Heart right ventricle (tissue), 16 donors: Measurements from ENCODE around the gene PRKAR1B. TPM values are rescaled to one million over a fixed set of nuclear protein-coding genes. Genes with fewer than 3 reads are reported as not detected.
A peak's percentile ranks its signal among the peaks of the same experiment; 100 is the strongest.

Source experiments
- ATAC-seq, 8 donors: fragments of 200-7000 bp; cut with Tn5 transposase; one replicate each; pipeline ENCODE4 v1.9.1; 2020; ENCODE audit warnings: mild to moderate bottlenecking in 8 of 8, moderate library complexity in 8 of 8, moderate number of reproducible peaks in 1 of 8
- DNase-seq, 2 donors: peaks; one replicate each; pipeline ENCODE4 v3.0.0-alpha.2; 2020
- H3K27ac ChIP-seq, 10 donors: fragments of 200-600 bp; sonication (generic) in 2 of 10; one replicate each; pipeline versions ENCODE4 v1.5.0 to v1.8.0; 2020 to 2022; ENCODE audit warnings: mild to moderate bottlenecking in 3 of 10
- H3K27me3 ChIP-seq, 7 donors: fragments of 200-600 bp; one replicate each; pipeline ENCODE4 v1.8.0; 2021 to 2022; ENCODE audit warnings: mild to moderate bottlenecking in 2 of 7
- H3K36me3 ChIP-seq, 9 donors: fragments of 200-600 bp; sonication (generic) in 1 of 9; one replicate each; pipeline versions ENCODE4 v1.5.0 to v1.8.0; 2020 to 2022; ENCODE audit warnings: mild to moderate bottlenecking in 2 of 9
- H3K4me1 ChIP-seq, 9 donors: fragments of 200-600 bp; sonication (generic) in 1 of 9; one replicate each; pipeline versions ENCODE4 v1.5.0 to v1.8.0; 2020 to 2022; ENCODE audit warnings: mild to moderate bottlenecking in 4 of 9
- H3K4me3 ChIP-seq, 10 donors: fragments of 200-600 bp; sonication (generic) in 2 of 10; one replicate each; pipeline versions ENCODE4 v1.5.0 to v1.8.0; 2020 to 2022; ENCODE audit warnings: mild to moderate bottlenecking in 7 of 10, moderate library complexity in 2 of 10
- H3K9me3 ChIP-seq, 11 donors: fragments of 200-600 bp in 10 of 11; sonication (generic) in 2 of 11; one replicate each; pipeline versions ENCODE4 v1.5.0 to v1.8.0; 2013 to 2022; ENCODE audit warnings: mild to moderate bottlenecking in 2 of 11, control low read depth in 1 of 11, moderate library complexity in 1 of 11
- WGBS, 2 donors: extraction: QIAGEN DNeasy Blood & Tissue Kit; methylation state at CpG; one replicate each; pipeline ENCODE4 v1.1.7; 2013; ENCODE audit warnings: inconsistent platforms in 1 of 2; 5-methylcytosine and 5-hydroxymethylcytosine counted together
- intact Hi-C, 10 donors: fragments of 100-400 bp; cut with DNase I; formaldehyde crosslinking; loops; one replicate each; pipeline versions ENCODE4 v1.11.1 to v1.14.2; 2022
- polyA plus RNA-seq, 2 donors: library from polyadenylated mRNA; stranded (reverse); fragments of 200-250 nt; gene quantifications; one replicate each; pipeline ENCODE4 v1.2.3, GENCODE V29; 2013
- total RNA-seq, 10 donors: library from RNA; stranded (reverse); fragmentation: NEBNext Ultra II Directional in 3 of 10; extraction: Animal tissue kit (Norgen Biotek cat#: 25700) in 3 of 10; gene quantifications; one replicate each; pipeline versions ENCODE4 v1.2.1 to v1.2.4, GENCODE V29; 2021 to 2023
- TF ChIP-seq, protein P1 (sequence below), 9 donors: fragments of 200-600 bp; sonication (generic) in 2 of 9; IDR thresholded peaks; one replicate each; pipeline versions ENCODE4 v1.5.0 to v1.8.0; 2021 to 2022; ENCODE audit warnings: antibody characterized with exemption in 9 of 9, mild to moderate bottlenecking in 5 of 9, moderate library complexity in 1 of 9
- donor health status: Arrhythmogenic right ventricular cardiomyopathy.
- donor health status: ischemic (EF 13 %, LVEDD 7.1; RV severe dilation, severe dysfunction).
- donor health status: healthy with polysubstance abuse.
- donor health status: DM: no; HTN: yes; CAD: no.
- donor health status: DM: no; HTN: no; CAD: no.
- donor health status: ischemic (EF 25% LVEDD 6.9; RV normal size, moderate dysfunction).
- donor health status: ischemic (EF 25% LVEDD 5.7; RV mildly dilated, moderate dysfunction).
- donor health status: healthy.
- donor health status: DM: yes; HTN: yes; CAD: no.
- donor health status: Ischemic cardiomyopathy.
- donor health status: ischemic (EF 35%, LVEDD 5.7; RV mildly dilated, moderate dysfunction).
- donor health status: nonischemic (EF 11% LVEDD 7.7; RV severe dilation, severe dysfunction).
- donor health status: DM: yes; HTN: yes; CAD: no.
- donor health status: PGD.
- donor health status: ischemic (EF 29% LVEDD 5.4; RV normal size, mild dysfunction).
- donor health status: nonischemic (EF 23%, LVEDD 6.1; RV moderate dilation, normal function).

PRKAR1B gene
- total and polyA plus RNA-seq, 12 donors, result 5.0 to 24.5 (median 20.6) TPM

DNA sequence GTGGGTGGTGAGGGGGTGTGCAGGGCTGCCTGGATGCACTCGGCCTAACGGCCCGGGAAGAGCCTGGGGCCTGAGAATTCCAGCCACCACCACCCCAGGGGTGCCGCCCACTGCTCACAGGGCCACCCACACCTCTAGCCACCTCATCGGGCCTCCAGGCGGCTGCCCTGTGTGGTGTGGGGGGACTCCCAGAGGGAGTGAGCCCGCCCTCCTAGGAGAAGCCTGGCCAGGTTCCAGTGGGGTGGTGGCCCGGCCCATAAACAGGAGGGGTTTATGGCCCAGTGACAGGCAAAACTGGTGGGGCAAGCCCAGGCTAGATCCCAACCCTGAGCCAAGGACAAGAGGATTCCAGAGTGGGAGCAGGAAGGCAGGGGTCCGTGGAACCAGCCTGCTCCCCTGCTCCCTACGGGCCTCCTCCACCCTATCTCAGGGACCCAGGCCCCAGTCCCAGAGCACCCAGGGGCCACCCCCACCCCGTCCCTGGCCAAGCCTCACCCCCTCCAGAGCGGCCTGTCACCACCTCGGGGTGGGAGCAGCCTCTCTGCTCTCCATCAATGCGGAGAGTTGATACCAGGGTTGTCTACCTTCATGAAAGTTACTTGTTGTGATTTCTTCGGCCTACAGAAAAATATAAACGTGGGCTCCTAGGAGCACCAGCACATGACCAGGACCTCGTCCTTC lies 187.2 kb downstream of the PRKAR1B start:
- 64% methylated on average over 15 to 17 of the region's 17 CpGs for WGBS, 2 donors
- no peaks in the 10 kb centered on the region for H3K27me3 ChIP-seq
- H3K4me1 ChIP-seq, result peaks cover 3 to 25% (median 18%) of the 10 kb centered on the region in 9 donors
- intact Hi-C loops, result loop anchor here in 1 of 10 donors (10.0 kb wide), 1 partner anchor 45 kb away; no protein-coding TSS in a partner anchor
- no peak overlapping the region for H3K27ac ChIP-seq
- no peaks in the 10 kb centered on the region for H3K36me3 ChIP-seq
- ATAC-seq (no peak), DNase-seq (no peak)
- TF ChIP-seq, protein P1, sequence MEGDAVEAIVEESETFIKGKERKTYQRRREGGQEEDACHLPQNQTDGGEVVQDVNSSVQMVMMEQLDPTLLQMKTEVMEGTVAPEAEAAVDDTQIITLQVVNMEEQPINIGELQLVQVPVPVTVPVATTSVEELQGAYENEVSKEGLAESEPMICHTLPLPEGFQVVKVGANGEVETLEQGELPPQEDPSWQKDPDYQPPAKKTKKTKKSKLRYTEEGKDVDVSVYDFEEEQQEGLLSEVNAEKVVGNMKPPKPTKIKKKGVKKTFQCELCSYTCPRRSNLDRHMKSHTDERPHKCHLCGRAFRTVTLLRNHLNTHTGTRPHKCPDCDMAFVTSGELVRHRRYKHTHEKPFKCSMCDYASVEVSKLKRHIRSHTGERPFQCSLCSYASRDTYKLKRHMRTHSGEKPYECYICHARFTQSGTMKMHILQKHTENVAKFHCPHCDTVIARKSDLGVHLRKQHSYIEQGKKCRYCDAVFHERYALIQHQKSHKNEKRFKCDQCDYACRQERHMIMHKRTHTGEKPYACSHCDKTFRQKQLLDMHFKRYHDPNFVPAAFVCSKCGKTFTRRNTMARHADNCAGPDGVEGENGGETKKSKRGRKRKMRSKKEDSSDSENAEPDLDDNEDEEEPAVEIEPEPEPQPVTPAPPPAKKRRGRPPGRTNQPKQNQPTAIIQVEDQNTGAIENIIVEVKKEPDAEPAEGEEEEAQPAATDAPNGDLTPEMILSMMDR (IDR thresholded peaks at IDR 0.05), result no peak
- H3K4me3 ChIP-seq, result no peak overlapping the region
- H3K9me3 ChIP-seq, result peaks cover 0 to 7% (median 0%) of the 10 kb centered on the region in 11 donors

DNA sequence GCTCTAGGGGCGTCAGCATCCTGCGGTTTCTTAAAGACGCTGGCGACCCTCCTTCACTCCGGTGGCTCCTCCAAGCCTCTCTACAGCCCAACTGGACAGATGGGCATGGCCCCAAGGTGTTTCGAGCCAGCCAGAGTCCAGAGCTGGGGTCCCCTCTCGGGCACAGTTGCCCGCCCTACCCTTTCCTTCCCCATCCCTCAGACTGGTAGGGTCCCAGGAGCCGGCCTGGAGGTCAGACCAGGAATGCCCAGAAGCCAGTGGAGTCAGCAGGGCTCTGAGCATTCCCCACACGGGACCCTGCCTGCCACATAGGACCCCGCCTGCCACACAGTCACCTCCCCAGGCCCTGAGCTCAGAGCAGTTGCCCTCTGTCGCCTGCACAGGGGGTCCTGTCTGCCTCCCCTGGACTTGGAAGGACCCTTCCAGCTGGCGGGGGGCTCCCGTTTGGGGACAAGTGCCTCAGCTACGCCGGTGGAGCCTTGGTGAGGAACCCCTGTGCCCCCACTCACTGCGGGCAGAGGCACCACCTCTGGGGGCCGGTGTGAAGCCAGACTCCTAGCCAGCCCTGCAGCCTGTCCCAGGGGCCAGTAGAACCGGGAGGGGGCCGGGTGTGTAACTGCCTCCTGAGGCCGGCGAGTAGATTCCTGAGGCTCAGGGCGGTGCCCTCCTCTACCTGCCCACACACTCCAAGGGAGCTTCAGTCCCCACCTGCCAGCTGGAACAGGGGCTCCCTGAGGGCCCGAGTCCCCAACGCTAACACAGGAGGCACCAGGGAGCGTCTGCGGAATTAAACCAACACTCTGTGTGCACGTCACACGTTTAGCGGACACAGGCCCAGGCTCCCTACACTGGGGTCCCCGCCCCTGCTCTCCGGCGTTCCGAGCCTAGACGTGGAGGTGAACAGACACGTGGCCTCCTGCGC lies 188.1 kb downstream of the PRKAR1B start:
- Histone ChIP-seq H3K27me3 (no peaks in the 10 kb centered on the region), H3K4me1 (peaks cover 3 to 25% (median 18%) of the 10 kb centered on the region in 9 donors), H3K4me3 (no peak overlapping the region), H3K9me3 (peaks cover 0 to 7% (median 0%) of the 10 kb centered on the region in 11 donors), H3K27ac (peak overlapping the region in 4 of 10 donors; percentile 28 to 57 (median 38)), H3K36me3 (no peaks in the 10 kb centered on the region)
- ATAC-seq (peak in 2 of 8 donors; percentile 2 to 17), DNase-seq (peak in 1 of 2 donors; percentile 5)
- intact Hi-C loops, result loop anchor here in 1 of 10 donors (10.0 kb wide), 1 partner anchor 46 kb away; no protein-coding TSS in a partner anchor
- TF ChIP-seq, protein P1 (IDR thresholded peaks at IDR 0.05), result no peak
- WGBS, 2 donors, result 85 to 91% methylated on average over 37 of the region's 37 CpGs

DNA sequence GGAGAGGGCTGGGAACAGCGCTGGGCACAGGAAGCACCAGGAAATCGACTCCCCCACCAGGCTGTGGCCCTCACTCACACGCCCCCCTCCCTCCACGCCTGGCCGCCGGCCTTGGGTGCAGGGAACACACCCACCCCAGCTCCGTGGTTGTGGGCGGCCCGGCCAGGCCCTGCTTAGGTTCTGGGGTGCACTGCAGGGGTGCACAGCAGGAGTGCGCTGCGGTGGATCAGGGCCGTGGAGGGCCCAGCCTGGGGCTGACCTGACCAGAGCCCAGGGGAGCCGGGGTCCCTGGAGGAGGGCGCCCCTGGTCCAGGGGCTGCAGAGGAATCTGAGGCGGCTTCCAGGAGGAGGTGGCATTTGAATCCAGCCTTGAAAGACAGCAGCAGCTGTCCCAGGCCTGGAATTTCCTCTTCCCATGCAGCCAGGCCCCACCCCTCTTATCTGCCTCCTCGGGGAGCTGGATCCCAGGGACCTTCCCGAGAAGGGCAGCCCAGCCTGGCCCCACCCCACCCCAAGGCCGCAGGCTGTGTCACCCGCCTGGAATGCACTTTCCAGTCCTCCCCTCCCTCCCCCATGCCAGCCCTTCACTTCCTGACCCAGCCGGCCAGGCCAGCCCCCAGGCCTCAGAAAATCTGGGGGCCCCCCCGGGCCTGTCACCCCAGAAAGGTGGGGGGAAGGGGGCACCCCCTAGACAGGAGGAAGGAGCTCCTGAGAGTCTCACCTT lies 189.0 kb downstream of the PRKAR1B start:
- Histone ChIP-seq H3K27ac (peak overlapping the region in 5 of 10 donors; percentile 28 to 57 (median 44)), H3K9me3 (peaks cover 0 to 7% (median 0%) of the 10 kb centered on the region in 11 donors), H3K4me1 (peaks cover 3 to 24% (median 18%) of the 10 kb centered on the region in 9 donors), H3K4me3 (no peak overlapping the region), H3K36me3 (no peaks in the 10 kb centered on the region), H3K27me3 (no peaks in the 10 kb centered on the region)
- WGBS, 2 donors, result 37 to 40% methylated on average over 20 to 21 of the region's 21 CpGs
- TF ChIP-seq, protein P1 (IDR thresholded peaks at IDR 0.05), result no peak
- ATAC-seq, result peak; percentile 64 to 91 (median 80)
- peak; percentile 63 to 67 for DNase-seq
- intact Hi-C loops, result loop anchor here in 1 of 10 donors (10.0 kb wide), 1 partner anchor 47 kb away; no protein-coding TSS in a partner anchor
